Activated naive CD4-positive, alpha-beta T cell (primary cell): ENCODE data around the gene RABAC1.
"Not testable (repeated sequence)": the region's sequence is repeated elsewhere in the genome, so short reads cannot be mapped to it uniquely, and the experiment has no call there.

Source experiments
- DNase-seq, 4 experiments: peaks; one replicate each; lab custom pipeline; 2025; lab: John Stamatoyannopoulos, UW

Gene RABAC1

GRCh38 chr19:41915776-41916414 lies 43.2 kb downstream of the RABAC1 start:
- DNase-seq = peak in 1 of 4 experiments; percentile 30

- no peak for DNase-seq
Measured at GRCh38 chr19:41915021-41915775, 43.9 kb downstream of the RABAC1 start.

- DNase-seq = not testable (repeated sequence)
Measured at GRCh38 chr19:41914424-41914834, 44.7 kb downstream of the RABAC1 start.

- no peak for DNase-seq
Measured at GRCh38 chr19:41913538-41914423, 45.3 kb downstream of the RABAC1 start.

GRCh38 chr19:41912899-41913537 lies 46.1 kb downstream of the RABAC1 start:
- DNase-seq = peak in 2 of 4 experiments; percentile 21 to 29

GRCh38 chr19:41911889-41912731 lies 47.0 kb downstream of the RABAC1 start:
- DNase-seq = no peak

- no peak for DNase-seq
Measured at GRCh38 chr19:41910992-41911888, 47.9 kb downstream of the RABAC1 start.

GRCh38 chr19:41910240-41910991 lies 48.7 kb downstream of the RABAC1 start:
- no peak for DNase-seq

- DNase-seq = no peak
Measured at GRCh38 chr19:41909706-41910105, 49.4 kb downstream of the RABAC1 start.

GRCh38 chr19:41908724-41909464 lies 50.2 kb downstream of the RABAC1 start:
- no peak for DNase-seq

- DNase-seq = no peak
Measured at GRCh38 chr19:41907994-41908615, 51.0 kb downstream of the RABAC1 start.

GRCh38 chr19:41906916-41907680 lies 52.0 kb downstream of the RABAC1 start:
- no peak for DNase-seq
